Camera-type eye (tissue), 1 donor: ENCODE data around the gene VPS39. TPM values are rescaled to one million over a fixed set of nuclear protein-coding genes. Genes with fewer than 3 reads are reported as not detected.

Experiments
- total RNA-seq: library from RNA; depleted of rRNA; stranded (reverse); fragments of >200 nt; gene quantifications from one replicate; pipeline ENCODE4 v1.2.3, GENCODE V29; 2014

The VPS39 gene
- total RNA-seq = 80.4 TPM

GRCh38 chr15:42207674-42208579, at the start of gene VPS39:
Gene VPS39 (minus strand): TSS chr15:42208304. CDS start chr15:42208153, 151 bp downstream.

GRCh38 chr15:42156243-42156922, 51.7 kb downstream of the VPS39 start, which contains the start of gene PLA2G4F:
Gene PLA2G4F (minus strand): TSS chr15:42156636. CDS start chr15:42156549, 87 bp downstream.

Other genes starting within 250 kb of the VPS39 start
- gene EHD4, start 235.7 kb downstream of the VPS39 start, total RNA-seq = 15.6 TPM
- 0.16 TPM for gene PLA2G4E, start 187.3 kb downstream of the VPS39 start, total RNA-seq
- gene PLA2G4D, start 113.7 kb downstream of the VPS39 start, total RNA-seq = not detected
- 0.99 TPM for gene PLA2G4F, start 51.7 kb downstream of the VPS39 start, total RNA-seq
- 34.1 TPM for gene GANC, start 64.9 kb upstream of the VPS39 start, total RNA-seq
- 90.9 TPM for gene TMEM87A, start 65.1 kb upstream of the VPS39 start, total RNA-seq
- 28.4 TPM for gene CAPN3, start 151.2 kb upstream of the VPS39 start, total RNA-seq